SK-N-SH (cell line): Measurements from ENCODE around the gene COMMD10. TPM values are rescaled to one million over a fixed set of nuclear protein-coding genes. Genes with fewer than 3 reads are reported as not detected.

Experiments used
- CTCF ChIA-PET: fragments of 300-600, 350-600 bp; formaldehyde crosslinking; extraction: SDS; loops from one replicate; lab custom pipeline; 2021; lab: Yijun Ruan, JAX
- POLR2A ChIA-PET: fragments of 350-600 bp; sonication (Branson Sonifier 250); formaldehyde crosslinking; extraction: SDS; loops from one replicate; lab custom pipeline; 2020; ENCODE audit warnings: antibody characterized with exemption, inconsistent platforms; lab: Yijun Ruan, JAX
- DNase-seq: peaks from one replicate; pipeline ENCODE4 v3.0.0; 2012
- H2AFZ ChIP-seq: fragments of 200-600 bp; sonication (generic); 2 replicates; pipeline ENCODE4 v1.8.1; 2016; ENCODE audit warnings: antibody characterized with exemption, mild to moderate bottlenecking, low read depth
- H3F3A ChIP-seq: fragments of 200-600 bp; sonication (generic); replicated peaks from 2 replicates; pipeline ENCODE3; 2016; ENCODE audit warnings: antibody characterized with exemption, mild to moderate bottlenecking; ENCODE audit not compliant: insufficient read depth
- H3K27ac ChIP-seq, 2 experiments: fragments of 200-500 bp in 1 of 2; fragments of 200-600 bp in 1 of 2; sonication (Bioruptor generic) in 1 of 2; sonication (generic), shearing (Covaris generic) in 1 of 2; 2 replicates each; pipeline versions ENCODE4 v1.5.1 to v1.6.1; 2014 to 2016; ENCODE audit warnings: low read depth in 2 of 2, inconsistent platforms in 1 of 2, low read length in 1 of 2, mild to moderate bottlenecking in 1 of 2, mixed read lengths in 1 of 2
- H3K27me3 ChIP-seq: fragments of 200-600 bp; sonication (generic), shearing (Covaris generic); 2 replicates; pipeline ENCODE4 v1.6.1; 2016; ENCODE audit warnings: mixed run types; ENCODE audit not compliant: insufficient read depth
- H3K36me3 ChIP-seq, 2 experiments: fragments of 200-500 bp in 1 of 2; fragments of 200-600 bp in 1 of 2; sonication (Bioruptor generic) in 1 of 2; sonication (generic) in 1 of 2; replicated peaks in 1 of 2; 2 replicates each; pipeline versions ENCODE3 to v1.5.1; 2014 to 2016; ENCODE audit warnings: low read length in 1 of 2, mild to moderate bottlenecking in 1 of 2; ENCODE audit not compliant: insufficient read depth in 2 of 2, control insufficient read depth in 1 of 2
- H3K4me1 ChIP-seq, 2 experiments: fragments of 200-500 bp in 1 of 2; fragments of 200-600 bp in 1 of 2; sonication (Bioruptor generic) in 1 of 2; sonication (generic), shearing (Covaris generic) in 1 of 2; 2 replicates each; pipeline versions ENCODE4 v1.5.1 to v1.6.1; 2014 to 2016; ENCODE audit warnings: low read depth in 1 of 2, low read length in 1 of 2, mixed run types in 1 of 2; ENCODE audit not compliant: insufficient read depth in 2 of 2, control insufficient read depth in 1 of 2
- H3K4me2 ChIP-seq: fragments of 200-600 bp; sonication (generic), shearing (Covaris generic); 2 replicates; pipeline ENCODE4 v1.6.1; 2017; ENCODE audit warnings: mixed run types
- H3K4me3 ChIP-seq, 2 experiments: fragments of 200-500 bp in 1 of 2; fragments of 200-600 bp in 1 of 2; sonication (Bioruptor generic) in 1 of 2; sonication (generic), shearing (Covaris generic) in 1 of 2; 2 replicates each; pipeline versions ENCODE4 v1.5.1 to v1.8.1; 2014 to 2016; ENCODE audit warnings: low read depth in 2 of 2, inconsistent platforms in 1 of 2, low read length in 1 of 2, mild to moderate bottlenecking in 1 of 2, mixed read lengths in 1 of 2, moderate library complexity in 1 of 2
- H3K79me2 ChIP-seq: fragments of 200-600 bp; sonication (generic); 2 replicates; pipeline ENCODE4 v1.8.1; 2017; ENCODE audit warnings: mild to moderate bottlenecking; ENCODE audit not compliant: insufficient read depth
- H3K9ac ChIP-seq: fragments of 200-600 bp; sonication (generic); 2 replicates; pipeline ENCODE4 v1.6.1; 2017; ENCODE audit warnings: mixed run types
- H3K9me2 ChIP-seq: fragments of 200-600 bp; sonication (generic); 2 replicates; pipeline ENCODE4 v1.6.1; 2017; ENCODE audit warnings: mixed run types
- H3K9me3 ChIP-seq: fragments of 200-600 bp; sonication (generic); 2 replicates; pipeline ENCODE4 v1.6.1; 2017; ENCODE audit warnings: mixed run types, mild to moderate bottlenecking, moderate library complexity
- H4K20me1 ChIP-seq: fragments of 200-600 bp; sonication (generic); 2 replicates; pipeline ENCODE4 v1.6.1; 2017; ENCODE audit warnings: mild to moderate bottlenecking, mixed run types; ENCODE audit not compliant: insufficient read depth
- CHD2 ChIP-seq: fragments of 150-350 bp; IDR thresholded peaks from 2 replicates; pipeline ENCODE4 v1.6.1; 2018; ENCODE audit warnings: low read length; ENCODE audit not compliant: partially characterized antibody
- ELF1 ChIP-seq: IDR thresholded peaks from 2 replicates; pipeline ENCODE4 v1.4.0; 2012
- EZH2phosphoT487 ChIP-seq: fragments of 200-600 bp; sonication (generic); IDR thresholded peaks from 2 replicates; pipeline ENCODE4 v1.6.1; 2017; ENCODE audit warnings: low read depth, mixed run types, mild to moderate bottlenecking, antibody characterized with exemption, moderate library complexity, borderline replicate concordance
- FOSL2 ChIP-seq: IDR thresholded peaks from 2 replicates; pipeline ENCODE4 v1.4.0; 2012; ENCODE audit warnings: low read depth, mild to moderate bottlenecking, moderate library complexity, borderline replicate concordance
- GABPA ChIP-seq: IDR thresholded peaks from 2 replicates; pipeline ENCODE4 v1.4.0; 2012; ENCODE audit warnings: low read depth, mild to moderate bottlenecking
- GATA2 ChIP-seq: sonication (generic); formaldehyde crosslinking; IDR thresholded peaks from 2 replicates; pipeline ENCODE4 v1.5.0; 2020; ENCODE audit warnings: mild to moderate bottlenecking, missing genetic modification reagents
- MXI1 ChIP-seq: IDR thresholded peaks from 2 replicates; pipeline ENCODE4 v1.6.1; 2012; ENCODE audit warnings: mild to moderate bottlenecking, low read depth, low read length, improper control_type of control experiment
- NRF1 ChIP-seq: IDR thresholded peaks from 2 replicates; pipeline ENCODE4 v1.6.1; 2012; ENCODE audit warnings: low read depth, mild to moderate bottlenecking, low read length
- POLR2AphosphoS5 ChIP-seq: IDR thresholded peaks from 2 replicates; pipeline ENCODE4 v1.6.1; 2012; ENCODE audit warnings: low read depth, low read length
- RCOR1 ChIP-seq: fragments of 150-350 bp; IDR thresholded peaks from 2 replicates; pipeline ENCODE4 v1.6.1; 2017; ENCODE audit warnings: antibody characterized with exemption, low read length
- RFX5 ChIP-seq: IDR thresholded peaks from 2 replicates; pipeline ENCODE4 v1.6.1; 2012; ENCODE audit warnings: mild to moderate bottlenecking, improper control_type of control experiment, low read length
- RXRA ChIP-seq: IDR thresholded peaks from 2 replicates; pipeline ENCODE4 v1.4.0; 2012; ENCODE audit warnings: low read depth, mild to moderate bottlenecking, borderline replicate concordance
- SIN3A ChIP-seq: IDR thresholded peaks from 2 replicates; pipeline ENCODE4 v1.6.1; 2012; ENCODE audit warnings: low read depth, mild to moderate bottlenecking, low read length, moderate library complexity, borderline replicate concordance
- TCF12 ChIP-seq: IDR thresholded peaks from 2 replicates; pipeline ENCODE4 v1.4.0; 2012
- WGBS: methylation state at CpG from one replicate; pipeline ENCODE4 v1.1.6; 2017; ENCODE audit warnings: low lambda C conversion rate; 5-methylcytosine and 5-hydroxymethylcytosine counted together
- polyA plus RNA-seq, 3 experiments: library from polyadenylated mRNA; depleted of rRNA; stranded (reverse); fragments of >200 nt; gene quantifications; 2 replicates each; pipeline ENCODE4 v1.2.3, GENCODE V29; 2012
- TF ChIP-seq, protein P1 (sequence below): fragments of 150-350 bp; IDR thresholded peaks from 2 replicates; pipeline ENCODE4 v1.6.1; 2016; ENCODE audit warnings: mild to moderate bottlenecking, low read depth, low read length
- TF ChIP-seq, protein P2 (sequence below): IDR thresholded peaks from 2 replicates; pipeline ENCODE4; 2012
- TF ChIP-seq, protein P3 (sequence below): IDR thresholded peaks from 2 replicates; pipeline ENCODE4 v1.4.0; 2012; ENCODE audit warnings: low read depth, borderline replicate concordance
- TF ChIP-seq, protein P4 (sequence below): IDR thresholded peaks from 2 replicates; pipeline ENCODE4 v1.6.1; 2012; ENCODE audit warnings: mild to moderate bottlenecking, low read depth, low read length, moderate library complexity
- TF ChIP-seq, protein P5 (sequence below): fragments of 200-600 bp; sonication (generic); IDR thresholded peaks from 2 replicates; pipeline ENCODE4 v1.6.1; 2017; ENCODE audit warnings: antibody characterized with exemption, mild to moderate bottlenecking, moderate library complexity
- TF ChIP-seq, protein P6 (sequence below): IDR thresholded peaks from 2 replicates; pipeline ENCODE4 v1.4.0; 2012; ENCODE audit warnings: low read depth

The COMMD10 gene
- polyA plus RNA-seq, 1 of the 3 experiments (the other 2 are of a cell fraction) = 9.4 TPM

DNA sequence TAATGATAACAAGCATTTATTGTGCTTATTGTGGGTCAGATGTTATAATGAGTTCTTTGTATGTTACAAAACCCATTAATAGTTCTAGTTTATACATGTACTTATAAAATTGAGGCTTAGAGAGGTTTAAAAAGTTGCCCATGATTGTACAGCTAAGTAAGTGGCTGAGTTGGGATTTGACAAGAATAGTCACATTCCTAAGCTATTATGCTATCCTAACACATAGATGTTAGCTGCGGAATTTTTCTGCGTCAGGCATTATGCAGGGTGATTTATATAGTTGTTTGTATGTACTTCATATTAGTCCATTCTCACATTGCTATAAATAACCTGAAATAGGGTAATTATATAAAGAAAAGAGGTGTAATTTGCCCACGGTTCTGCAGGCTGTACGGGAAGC lies 12.5 kb downstream of the COMMD10 start:
- H3K36me3 ChIP-seq = peaks cover 61 to 62% of the 10 kb centered on the region in 2 experiments
- no peaks in the 10 kb centered on the region for H3K9me2 ChIP-seq
- CTCF ChIA-PET = interaction anchor here (1.0 kb wide), 1 partner anchor 29 kb away, joined by 3 read pairs; no protein-coding TSS in a partner anchor
- no peak overlapping the region for H3K27ac ChIP-seq
- H3K4me1 ChIP-seq = no peaks in the 10 kb centered on the region
- no peaks in the 10 kb centered on the region for H3K27me3 ChIP-seq
- H3K4me2 ChIP-seq = no peak overlapping the region
- H3K9ac ChIP-seq = no peak overlapping the region
- H2AFZ ChIP-seq = no peak overlapping the region
- no peaks in the 10 kb centered on the region for H3K9me3 ChIP-seq
- POLR2A ChIA-PET = no interaction called here
- peaks cover 9% of the 10 kb centered on the region for H3F3A ChIP-seq
- TF ChIP-seq SIN3A (no peak), ELF1 (no peak), FOSL2 (no peak), RFX5 (no peak), NRF1 (no peak)
- TF ChIP-seq, protein P1, sequence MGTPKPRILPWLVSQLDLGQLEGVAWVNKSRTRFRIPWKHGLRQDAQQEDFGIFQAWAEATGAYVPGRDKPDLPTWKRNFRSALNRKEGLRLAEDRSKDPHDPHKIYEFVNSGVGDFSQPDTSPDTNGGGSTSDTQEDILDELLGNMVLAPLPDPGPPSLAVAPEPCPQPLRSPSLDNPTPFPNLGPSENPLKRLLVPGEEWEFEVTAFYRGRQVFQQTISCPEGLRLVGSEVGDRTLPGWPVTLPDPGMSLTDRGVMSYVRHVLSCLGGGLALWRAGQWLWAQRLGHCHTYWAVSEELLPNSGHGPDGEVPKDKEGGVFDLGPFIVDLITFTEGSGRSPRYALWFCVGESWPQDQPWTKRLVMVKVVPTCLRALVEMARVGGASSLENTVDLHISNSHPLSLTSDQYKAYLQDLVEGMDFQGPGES = no peak
- TF ChIP-seq, protein P2, sequence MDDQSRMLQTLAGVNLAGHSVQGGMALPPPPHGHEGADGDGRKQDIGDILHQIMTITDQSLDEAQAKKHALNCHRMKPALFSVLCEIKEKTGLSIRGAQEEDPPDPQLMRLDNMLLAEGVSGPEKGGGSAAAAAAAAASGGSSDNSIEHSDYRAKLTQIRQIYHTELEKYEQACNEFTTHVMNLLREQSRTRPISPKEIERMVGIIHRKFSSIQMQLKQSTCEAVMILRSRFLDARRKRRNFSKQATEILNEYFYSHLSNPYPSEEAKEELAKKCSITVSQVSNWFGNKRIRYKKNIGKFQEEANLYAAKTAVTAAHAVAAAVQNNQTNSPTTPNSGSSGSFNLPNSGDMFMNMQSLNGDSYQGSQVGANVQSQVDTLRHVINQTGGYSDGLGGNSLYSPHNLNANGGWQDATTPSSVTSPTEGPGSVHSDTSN = no peak
- H3K79me2 ChIP-seq = no peaks in the 10 kb centered on the region
- no peaks in the 10 kb centered on the region for H4K20me1 ChIP-seq
- no peak for DNase-seq
- WGBS = 97% methylated on average over 4 of the region's 4 CpGs
- no peak overlapping the region for H3K4me3 ChIP-seq

DNA sequence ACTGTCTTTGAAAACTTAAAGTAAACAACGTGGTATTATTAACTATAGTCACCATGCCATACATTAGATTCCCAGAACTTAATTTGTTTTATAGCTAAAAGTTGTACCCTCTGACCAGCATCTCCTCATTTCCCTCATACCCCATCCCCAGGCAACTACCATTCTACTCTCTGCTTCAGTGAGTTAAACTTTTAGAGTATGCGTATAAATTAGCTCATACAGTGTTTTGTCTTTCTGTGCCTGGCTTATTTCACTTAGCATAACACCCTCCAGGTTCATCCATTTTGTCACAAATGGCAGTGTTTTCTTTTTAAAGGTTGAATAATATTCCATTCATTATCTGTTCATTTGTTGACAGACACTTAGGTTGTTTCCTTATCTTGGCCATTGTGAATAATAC lies 14.2 kb downstream of the COMMD10 start:
- Histone ChIP-seq H3K79me2 (no peaks in the 10 kb centered on the region), H4K20me1 (no peaks in the 10 kb centered on the region), H3K4me2 (no peak overlapping the region), H3K9ac (no peak overlapping the region), H3K9me3 (no peaks in the 10 kb centered on the region), H3K4me3 (no peak overlapping the region), H3K36me3 (peaks cover 44 to 47% of the 10 kb centered on the region in 2 experiments), H2AFZ (no peak overlapping the region), H3K9me2 (no peaks in the 10 kb centered on the region), H3K27me3 (no peaks in the 10 kb centered on the region), H3K4me1 (no peaks in the 10 kb centered on the region), H3F3A (peaks cover 9% of the 10 kb centered on the region), H3K27ac (no peak overlapping the region)
- ChIA-PET CTCF (interaction anchor here (0.6 kb wide), 1 partner anchor 742 kb away, joined by 3 read pairs; no protein-coding TSS in a partner anchor), POLR2A (no interaction called here)
- WGBS = 91% methylated on average over 2 of the region's 2 CpGs
- DNase-seq = no peak
- no peak for TF ChIP-seq POLR2AphosphoS5
- no peak for TF ChIP-seq RXRA
- no peak for TF ChIP-seq RCOR1
- no peak for TF ChIP-seq GABPA
- TF ChIP-seq, protein P3, sequence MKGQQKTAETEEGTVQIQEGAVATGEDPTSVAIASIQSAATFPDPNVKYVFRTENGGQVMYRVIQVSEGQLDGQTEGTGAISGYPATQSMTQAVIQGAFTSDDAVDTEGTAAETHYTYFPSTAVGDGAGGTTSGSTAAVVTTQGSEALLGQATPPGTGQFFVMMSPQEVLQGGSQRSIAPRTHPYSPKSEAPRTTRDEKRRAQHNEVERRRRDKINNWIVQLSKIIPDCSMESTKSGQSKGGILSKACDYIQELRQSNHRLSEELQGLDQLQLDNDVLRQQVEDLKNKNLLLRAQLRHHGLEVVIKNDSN = no peak
- TF ChIP-seq ELF1 = no peak
- TF ChIP-seq GATA2 (CRISPR knock-in tag) = no peak
- TF ChIP-seq, protein P4, sequence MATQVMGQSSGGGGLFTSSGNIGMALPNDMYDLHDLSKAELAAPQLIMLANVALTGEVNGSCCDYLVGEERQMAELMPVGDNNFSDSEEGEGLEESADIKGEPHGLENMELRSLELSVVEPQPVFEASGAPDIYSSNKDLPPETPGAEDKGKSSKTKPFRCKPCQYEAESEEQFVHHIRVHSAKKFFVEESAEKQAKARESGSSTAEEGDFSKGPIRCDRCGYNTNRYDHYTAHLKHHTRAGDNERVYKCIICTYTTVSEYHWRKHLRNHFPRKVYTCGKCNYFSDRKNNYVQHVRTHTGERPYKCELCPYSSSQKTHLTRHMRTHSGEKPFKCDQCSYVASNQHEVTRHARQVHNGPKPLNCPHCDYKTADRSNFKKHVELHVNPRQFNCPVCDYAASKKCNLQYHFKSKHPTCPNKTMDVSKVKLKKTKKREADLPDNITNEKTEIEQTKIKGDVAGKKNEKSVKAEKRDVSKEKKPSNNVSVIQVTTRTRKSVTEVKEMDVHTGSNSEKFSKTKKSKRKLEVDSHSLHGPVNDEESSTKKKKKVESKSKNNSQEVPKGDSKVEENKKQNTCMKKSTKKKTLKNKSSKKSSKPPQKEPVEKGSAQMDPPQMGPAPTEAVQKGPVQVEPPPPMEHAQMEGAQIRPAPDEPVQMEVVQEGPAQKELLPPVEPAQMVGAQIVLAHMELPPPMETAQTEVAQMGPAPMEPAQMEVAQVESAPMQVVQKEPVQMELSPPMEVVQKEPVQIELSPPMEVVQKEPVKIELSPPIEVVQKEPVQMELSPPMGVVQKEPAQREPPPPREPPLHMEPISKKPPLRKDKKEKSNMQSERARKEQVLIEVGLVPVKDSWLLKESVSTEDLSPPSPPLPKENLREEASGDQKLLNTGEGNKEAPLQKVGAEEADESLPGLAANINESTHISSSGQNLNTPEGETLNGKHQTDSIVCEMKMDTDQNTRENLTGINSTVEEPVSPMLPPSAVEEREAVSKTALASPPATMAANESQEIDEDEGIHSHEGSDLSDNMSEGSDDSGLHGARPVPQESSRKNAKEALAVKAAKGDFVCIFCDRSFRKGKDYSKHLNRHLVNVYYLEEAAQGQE = no peak
- TF ChIP-seq TCF12 = no peak
- no peak for TF ChIP-seq MXI1
- TF ChIP-seq, protein P5, sequence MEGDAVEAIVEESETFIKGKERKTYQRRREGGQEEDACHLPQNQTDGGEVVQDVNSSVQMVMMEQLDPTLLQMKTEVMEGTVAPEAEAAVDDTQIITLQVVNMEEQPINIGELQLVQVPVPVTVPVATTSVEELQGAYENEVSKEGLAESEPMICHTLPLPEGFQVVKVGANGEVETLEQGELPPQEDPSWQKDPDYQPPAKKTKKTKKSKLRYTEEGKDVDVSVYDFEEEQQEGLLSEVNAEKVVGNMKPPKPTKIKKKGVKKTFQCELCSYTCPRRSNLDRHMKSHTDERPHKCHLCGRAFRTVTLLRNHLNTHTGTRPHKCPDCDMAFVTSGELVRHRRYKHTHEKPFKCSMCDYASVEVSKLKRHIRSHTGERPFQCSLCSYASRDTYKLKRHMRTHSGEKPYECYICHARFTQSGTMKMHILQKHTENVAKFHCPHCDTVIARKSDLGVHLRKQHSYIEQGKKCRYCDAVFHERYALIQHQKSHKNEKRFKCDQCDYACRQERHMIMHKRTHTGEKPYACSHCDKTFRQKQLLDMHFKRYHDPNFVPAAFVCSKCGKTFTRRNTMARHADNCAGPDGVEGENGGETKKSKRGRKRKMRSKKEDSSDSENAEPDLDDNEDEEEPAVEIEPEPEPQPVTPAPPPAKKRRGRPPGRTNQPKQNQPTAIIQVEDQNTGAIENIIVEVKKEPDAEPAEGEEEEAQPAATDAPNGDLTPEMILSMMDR = no peak
- TF ChIP-seq, protein P6, sequence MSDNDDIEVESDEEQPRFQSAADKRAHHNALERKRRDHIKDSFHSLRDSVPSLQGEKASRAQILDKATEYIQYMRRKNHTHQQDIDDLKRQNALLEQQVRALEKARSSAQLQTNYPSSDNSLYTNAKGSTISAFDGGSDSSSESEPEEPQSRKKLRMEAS = no peak
- no peak for TF ChIP-seq NRF1
- no peak for TF ChIP-seq EZH2phosphoT487
- no peak for TF ChIP-seq CHD2
